ENCODE measurements around the gene DMD.
"Not testable (repeated sequence)": the region's sequence is repeated elsewhere in the genome, so short reads cannot be mapped to it uniquely, and the experiment has no call there.

Gene DMD

DNA sequence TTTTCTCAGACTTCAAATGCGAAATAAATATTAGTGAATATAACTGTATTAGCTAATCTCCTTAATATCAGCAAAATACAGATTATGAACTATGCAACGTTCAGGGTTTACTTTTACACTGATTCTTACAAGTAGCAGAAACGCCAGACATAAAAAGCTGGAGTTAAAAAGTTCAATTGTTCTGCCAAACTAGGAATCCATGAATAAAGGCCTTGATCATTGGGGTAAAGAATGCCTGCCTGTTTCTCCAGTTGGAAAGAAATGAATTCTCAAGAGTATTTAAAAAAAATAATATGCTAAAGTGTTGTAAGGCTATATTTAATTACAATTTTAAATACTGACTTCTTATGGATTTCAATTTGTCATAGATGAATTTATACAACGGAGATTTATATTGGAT is 612.2 kb downstream of the DMD start:
- DNase-seq (ENCODE audit: low spot score): no peak

DNA sequence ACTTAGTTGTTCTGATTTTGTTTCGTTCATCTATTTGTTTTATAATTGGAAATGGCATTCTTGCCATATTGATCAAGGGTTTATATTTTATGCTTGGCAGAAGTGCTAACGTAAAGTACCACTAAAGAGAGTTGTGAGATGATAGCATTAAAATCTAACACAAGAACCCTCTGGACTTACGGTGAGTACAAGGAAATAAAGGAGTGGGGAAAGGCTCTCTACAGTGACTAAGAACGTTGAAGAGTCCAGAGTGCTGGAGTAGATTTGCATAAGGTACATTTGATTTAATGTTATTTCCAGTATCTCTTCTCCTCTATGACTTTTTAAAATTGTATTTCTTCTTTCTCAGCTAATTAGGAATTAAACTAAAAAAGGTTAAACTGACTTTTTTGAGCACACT is 612.6 kb downstream of the DMD start:
- no peak for DNase-seq (ENCODE audit: low spot score)

GRCh38 chrX:32597777-32598176 is 613.6 kb downstream of the DMD start:
- DNase-seq (ENCODE audit: low spot score): no peak

GRCh38 chrX:32592786-32593185 is 618.6 kb downstream of the DMD start:
- no peak for DNase-seq (ENCODE audit: low spot score)

- no peak for DNase-seq (ENCODE audit: low spot score)
These were observed 619.8 kb downstream of the DMD start for GRCh38 chrX:32591589-32591988.

- no peak for DNase-seq (ENCODE audit: low spot score)
These were observed 628.6 kb downstream of the DMD start for GRCh38 chrX:32582729-32583128.

GRCh38 chrX:32576885-32577284 is 634.5 kb downstream of the DMD start:
- no peak for DNase-seq (ENCODE audit: low spot score)

DNA sequence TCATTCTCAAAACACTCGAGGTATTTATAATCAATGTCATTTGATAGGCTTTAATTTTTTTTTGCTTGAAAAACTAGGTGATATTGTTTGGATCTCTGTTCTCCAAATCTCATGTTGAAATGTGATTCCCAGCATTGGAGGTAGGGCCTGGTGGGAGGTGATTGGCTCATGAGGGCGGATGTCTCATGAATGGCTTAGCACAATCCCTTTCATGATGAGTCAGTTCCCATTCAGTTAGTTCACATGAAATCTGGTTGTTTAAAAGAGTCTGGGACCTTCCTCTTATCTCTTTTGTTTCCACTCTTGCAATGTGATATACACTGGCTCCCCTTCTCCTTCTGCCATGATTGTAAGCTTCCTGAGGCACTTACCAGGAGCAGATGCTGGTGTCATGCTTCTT is 638.7 kb downstream of the DMD start:
- no peak for DNase-seq (ENCODE audit: low spot score)

DNA sequence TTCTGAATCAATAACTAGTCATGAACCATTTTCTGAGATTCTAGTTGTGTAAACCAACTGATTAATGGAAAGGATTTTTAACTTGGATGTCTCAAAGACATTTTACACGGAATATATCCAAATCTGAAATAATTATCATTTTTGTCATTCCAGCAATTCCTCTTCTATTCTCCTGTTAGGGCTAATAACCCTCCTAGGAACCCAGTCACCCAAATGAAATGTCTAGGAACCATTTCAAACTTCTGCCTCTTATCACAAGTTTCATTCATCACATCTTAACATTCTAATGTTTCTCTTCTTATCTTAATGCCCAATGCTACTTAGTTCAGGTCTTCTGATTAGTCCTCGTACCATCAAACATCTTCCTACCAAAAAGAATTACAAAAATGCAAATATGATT is 639.8 kb downstream of the DMD start:
- DNase-seq (ENCODE audit: low spot score): no peak

DNA sequence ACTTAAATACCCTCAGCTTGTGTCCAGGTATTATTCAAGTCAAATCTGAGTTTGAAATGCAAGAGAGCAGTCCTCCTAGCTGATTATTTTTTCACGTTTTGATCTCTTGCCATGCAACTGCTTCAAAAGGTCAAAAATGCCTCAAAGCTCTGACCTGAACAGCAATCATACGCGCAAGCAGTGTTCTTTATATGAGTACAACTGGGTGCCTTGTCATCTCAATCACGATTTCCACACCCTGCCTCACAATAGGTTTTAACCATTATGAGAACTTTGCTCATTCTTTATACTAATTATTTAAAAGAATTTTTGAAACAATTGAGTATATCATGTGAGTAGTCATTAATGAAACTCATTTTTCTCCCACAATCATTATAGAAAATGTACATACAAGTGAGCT is 649.1 kb downstream of the DMD start:
- no peak for DNase-seq (ENCODE audit: low spot score)

DNA sequence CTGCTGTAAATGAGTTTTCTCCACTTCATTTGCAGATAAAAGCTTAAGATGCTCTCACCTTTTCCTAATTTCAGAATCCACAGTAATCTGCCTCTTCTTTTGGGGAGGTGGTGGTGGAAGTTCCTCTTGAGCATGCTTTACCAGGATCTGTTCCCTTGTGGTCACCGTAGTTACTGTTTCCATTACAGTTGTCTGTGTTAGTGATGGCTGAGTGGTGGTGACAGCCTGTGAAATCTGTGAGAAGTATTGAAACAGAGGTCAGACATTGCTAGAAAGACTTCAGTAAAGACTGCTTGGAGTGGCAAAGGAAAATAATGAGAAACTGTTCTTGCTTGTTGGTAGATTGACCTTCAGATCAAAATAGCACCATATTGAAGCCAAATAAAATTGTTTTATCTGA is 666.2 kb downstream of the DMD start:
- no peak for DNase-seq (ENCODE audit: low spot score)

- no peak for DNase-seq (ENCODE audit: low spot score)
These were observed 672.8 kb downstream of the DMD start for GRCh38 chrX:32538554-32538953.

DNA sequence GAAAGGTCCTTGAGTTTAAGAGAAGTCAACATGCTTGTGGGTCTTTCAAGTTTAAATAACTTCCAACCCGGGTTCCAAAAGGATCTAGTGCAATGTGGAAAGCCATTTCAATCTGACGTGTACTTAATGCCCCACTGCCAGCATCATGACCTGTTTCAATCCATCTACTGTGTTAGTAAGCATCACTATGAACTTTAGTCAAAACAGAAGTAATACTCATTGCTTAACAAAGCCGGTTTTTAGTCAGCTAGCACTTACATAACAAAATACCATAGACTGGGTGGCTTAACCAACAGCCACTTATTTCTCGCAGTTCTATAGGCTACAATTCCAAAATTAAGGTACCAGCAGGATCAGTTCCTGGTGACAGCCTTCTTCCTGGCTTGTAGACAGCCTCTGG is 677.5 kb downstream of the DMD start:
- DNase-seq (ENCODE audit: low spot score): no peak

DNA sequence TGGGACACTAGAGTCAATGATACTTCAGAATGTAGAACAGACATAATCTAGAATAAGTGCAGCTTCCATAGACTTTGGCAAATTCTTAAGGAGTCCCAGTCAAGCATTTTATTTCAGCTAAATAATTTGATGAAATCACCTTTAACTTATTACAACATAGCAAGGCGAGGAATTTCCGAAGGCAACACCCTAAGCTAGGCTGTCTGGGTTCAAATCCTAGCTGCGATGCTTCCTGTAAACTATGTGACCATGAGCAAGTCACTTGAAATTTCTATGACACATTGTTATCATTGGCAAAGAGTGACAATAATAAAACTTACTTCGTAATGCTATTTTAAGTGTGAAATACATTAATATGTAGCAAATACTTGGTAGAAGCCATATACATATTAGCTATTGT is 679.1 kb downstream of the DMD start:
- no peak for DNase-seq (ENCODE audit: low spot score)

DNA sequence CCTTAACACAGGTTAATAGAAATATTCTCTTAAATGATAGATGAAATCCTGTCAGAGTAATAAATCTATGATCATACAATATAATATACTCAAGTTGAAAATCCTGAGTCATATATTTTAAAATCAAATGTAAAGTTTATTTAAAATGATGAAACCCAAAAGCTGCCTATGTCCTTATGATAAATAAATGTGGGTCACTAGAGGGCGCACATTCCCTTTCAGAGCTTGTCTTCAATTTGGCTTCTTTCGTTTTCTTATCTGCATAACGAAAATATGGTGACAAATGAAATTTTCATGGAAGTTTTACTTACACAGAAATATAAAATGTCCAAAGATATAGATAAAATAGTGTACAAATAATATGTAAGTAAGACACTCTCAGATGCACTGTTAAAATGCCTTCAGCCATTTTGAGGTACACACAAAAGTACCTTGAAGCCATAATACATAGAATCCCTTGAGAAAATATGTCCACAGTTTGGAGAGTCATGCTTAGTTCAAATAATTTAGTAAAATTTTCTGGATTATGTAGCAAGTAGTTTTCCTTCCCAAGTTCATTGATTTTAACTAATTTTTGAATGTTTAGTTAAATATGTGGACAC is 680.4 kb downstream of the DMD start:
- DNase-seq (ENCODE audit: low spot score): peak; percentile 64

DNA sequence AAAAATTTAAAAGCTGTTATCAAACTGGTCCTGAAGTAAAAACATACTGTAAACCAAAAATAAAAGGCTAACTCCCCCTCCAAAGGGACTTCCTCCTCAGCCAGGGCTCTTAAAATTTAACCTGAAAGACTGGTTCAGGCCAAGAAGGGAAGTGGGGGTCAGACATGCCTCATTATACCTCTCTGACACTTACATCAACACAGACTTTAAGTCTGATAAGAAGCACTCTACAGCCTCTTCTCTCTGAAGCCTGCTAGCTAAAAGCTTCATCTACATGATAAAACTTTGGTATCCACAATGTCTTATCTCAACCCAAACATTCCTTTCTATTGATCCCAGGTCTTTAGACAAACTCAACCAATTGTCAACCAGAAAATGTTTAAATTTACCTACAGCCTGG is 682.9 kb downstream of the DMD start:
- not testable (repeated sequence) for DNase-seq (ENCODE audit: low spot score)

DNA sequence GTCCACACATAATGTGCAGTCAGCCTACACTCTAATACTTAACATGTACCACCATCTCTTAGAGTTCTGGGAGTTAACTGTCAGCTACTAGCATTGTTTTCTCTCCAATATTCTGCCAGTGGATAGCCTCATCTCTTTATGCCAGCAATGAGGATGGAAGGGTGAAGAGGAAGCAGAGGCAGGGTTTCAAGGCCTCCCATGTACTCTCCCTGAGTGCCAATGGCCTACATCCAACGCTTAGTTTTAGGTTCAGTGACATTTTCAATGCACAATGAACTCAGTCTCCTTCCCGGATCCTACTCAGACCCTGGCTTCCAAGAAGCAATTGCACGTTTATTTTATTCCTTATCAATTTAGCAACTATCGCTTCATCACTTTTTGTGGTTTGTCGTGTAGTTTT is 686.1 kb downstream of the DMD start:
- no peak for DNase-seq (ENCODE audit: low spot score)

GRCh38 chrX:32524385-32524784 is 687.0 kb downstream of the DMD start:
- no peak for DNase-seq (ENCODE audit: low spot score)

- DNase-seq (ENCODE audit: low spot score): peak; percentile 1
These were observed 690.6 kb downstream of the DMD start for GRCh38 chrX:32520789-32521188.

- no peak for DNase-seq (ENCODE audit: low spot score)
These were observed 696.4 kb downstream of the DMD start for GRCh38 chrX:32514986-32515385.

DNA sequence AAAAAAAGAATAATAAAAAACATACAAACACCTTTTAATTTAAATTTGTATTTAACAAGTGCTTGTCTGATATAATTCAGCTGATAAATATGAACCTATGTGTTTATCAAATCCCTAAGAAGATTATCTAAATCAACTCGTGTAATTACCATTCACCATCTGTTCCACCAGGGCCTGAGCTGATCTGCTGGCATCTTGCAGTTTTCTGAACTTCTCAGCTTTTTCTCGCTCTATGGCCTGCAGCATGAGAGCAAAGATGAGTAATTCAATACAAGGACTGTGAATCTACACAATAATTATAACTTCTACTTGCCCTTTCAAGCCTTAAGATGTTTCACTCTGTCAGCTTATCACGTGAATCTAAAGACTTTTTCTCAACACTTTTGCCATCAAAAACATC is 709.7 kb downstream of the DMD start:
- no peak for DNase-seq (ENCODE audit: low spot score)

GRCh38 chrX:32496671-32497070 is 714.7 kb downstream of the DMD start:
- no peak for DNase-seq (ENCODE audit: low spot score)

GRCh38 chrX:32495855-32496254 is 715.5 kb downstream of the DMD start:
- no peak for DNase-seq (ENCODE audit: low spot score)

GRCh38 chrX:32489125-32489524 is 722.2 kb downstream of the DMD start:
- DNase-seq (ENCODE audit: low spot score): no peak
